ENCODE results near the gene ZMIZ1.

Gene ZMIZ1

GRCh38 chr10:79234391-79235315, 165.9 kb downstream of the ZMIZ1 start:
- Histone ChIP-seq H4K20me1 (ENCODE audit: insufficient read depth, low read length, poor library complexity, severe bottlenecking) (no peaks in the 10 kb centered on the region), H3K4me2 (ENCODE audit: low read depth, low read length, poor library complexity, severe bottlenecking) (no peak overlapping the region), H3K79me2 (ENCODE audit: insufficient read depth, low read length) (peaks cover 20% of the 10 kb centered on the region; the same call in 1 of the 2 replicates), H3K9ac (ENCODE audit: low read depth, low read length, poor library complexity, severe bottlenecking) (no peak overlapping the region), H3K9me3 (ENCODE audit: insufficient read depth, low read depth, low read length) (no peaks in the 10 kb centered on the region), H3K4me1 (ENCODE audit: insufficient read depth, low read length, poor library complexity, severe bottlenecking) (peaks cover 3% of the 10 kb centered on the region), H3K9me2 (replicated peaks; ENCODE audit: low read depth, low read length) (no peaks in the 10 kb centered on the region), H3F3A (ENCODE audit: low read depth) (no peaks in the 10 kb centered on the region), H3K4me3 (ENCODE audit: low read length, poor library complexity, severe bottlenecking) (no peak overlapping the region), H3K36me3 (ENCODE audit: insufficient read depth, low read length) (peaks cover 80% of the 10 kb centered on the region; the same call in 1 of the 2 replicates), H3K27me3 (ENCODE audit: insufficient read depth, low read length, poor library complexity, severe bottlenecking) (no peaks in the 10 kb centered on the region), H2AFZ (ENCODE audit: low read length) (no peak overlapping the region)
- TF ChIP-seq CTCF (conservative IDR thresholded peaks at IDR 0.05; ENCODE audit: low read length) (no peak), EZH2phosphoT487 (IDR thresholded peaks at IDR 0.05; ENCODE audit: borderline replicate concordance) (no peak)

- H3K27me3 ChIP-seq (ENCODE audit: insufficient read depth, low read length, poor library complexity, severe bottlenecking), result no peaks in the 10 kb centered on the region
- TF ChIP-seq CTCF (conservative IDR thresholded peaks at IDR 0.05; ENCODE audit: low read length) (no peak), EZH2phosphoT487 (IDR thresholded peaks at IDR 0.05; ENCODE audit: borderline replicate concordance) (no peak)
- H3K79me2 ChIP-seq (ENCODE audit: insufficient read depth, low read length), result peaks cover 20% of the 10 kb centered on the region; the same call in 1 of the 2 replicates
- peaks cover 3% of the 10 kb centered on the region for H3K4me1 ChIP-seq (ENCODE audit: insufficient read depth, low read length, poor library complexity, severe bottlenecking)
- H3K36me3 ChIP-seq (ENCODE audit: insufficient read depth, low read length), result peaks cover 73% of the 10 kb centered on the region; the same call in 1 of the 2 replicates
- H3F3A ChIP-seq (ENCODE audit: low read depth), result no peaks in the 10 kb centered on the region
- H3K9ac ChIP-seq (ENCODE audit: low read depth, low read length, poor library complexity, severe bottlenecking), result no peak overlapping the region
- H3K9me3 ChIP-seq (ENCODE audit: insufficient read depth, low read depth, low read length), result no peaks in the 10 kb centered on the region
- H3K9me2 ChIP-seq (replicated peaks; ENCODE audit: low read depth, low read length), result no peaks in the 10 kb centered on the region
- no peak overlapping the region for H2AFZ ChIP-seq (ENCODE audit: low read length)
- H3K4me3 ChIP-seq (ENCODE audit: low read length, poor library complexity, severe bottlenecking), result no peak overlapping the region
- no peaks in the 10 kb centered on the region for H4K20me1 ChIP-seq (ENCODE audit: insufficient read depth, low read length, poor library complexity, severe bottlenecking)
- no peak overlapping the region for H3K4me2 ChIP-seq (ENCODE audit: low read depth, low read length, poor library complexity, severe bottlenecking)
Observed at GRCh38 chr10:79235765-79236432, 167.1 kb downstream of the ZMIZ1 start.

- Histone ChIP-seq H3K9ac (ENCODE audit: low read depth, low read length, poor library complexity, severe bottlenecking) (no peak overlapping the region), H2AFZ (ENCODE audit: low read length) (no peak overlapping the region), H3K36me3 (ENCODE audit: insufficient read depth, low read length) (peaks cover 76% of the 10 kb centered on the region; the same call in 1 of the 2 replicates), H4K20me1 (ENCODE audit: insufficient read depth, low read length, poor library complexity, severe bottlenecking) (no peaks in the 10 kb centered on the region), H3F3A (ENCODE audit: low read depth) (no peaks in the 10 kb centered on the region), H3K79me2 (ENCODE audit: insufficient read depth, low read length) (peaks cover 20% of the 10 kb centered on the region; the same call in 1 of the 2 replicates), H3K9me2 (replicated peaks; ENCODE audit: low read depth, low read length) (no peaks in the 10 kb centered on the region), H3K27me3 (ENCODE audit: insufficient read depth, low read length, poor library complexity, severe bottlenecking) (no peaks in the 10 kb centered on the region), H3K4me1 (ENCODE audit: insufficient read depth, low read length, poor library complexity, severe bottlenecking) (peaks cover 3% of the 10 kb centered on the region), H3K4me2 (ENCODE audit: low read depth, low read length, poor library complexity, severe bottlenecking) (no peak overlapping the region), H3K9me3 (ENCODE audit: insufficient read depth, low read depth, low read length) (no peaks in the 10 kb centered on the region), H3K4me3 (ENCODE audit: low read length, poor library complexity, severe bottlenecking) (no peak overlapping the region)
- no peak for TF ChIP-seq CTCF (conservative IDR thresholded peaks at IDR 0.05; ENCODE audit: low read length)
- TF ChIP-seq EZH2phosphoT487 (IDR thresholded peaks at IDR 0.05; ENCODE audit: borderline replicate concordance), result no peak
Observed at GRCh38 chr10:79236433-79236765, 167.6 kb downstream of the ZMIZ1 start.

Data from Loucy (cell line).